D721Med (cell line): Measurements from ENCODE around the gene LYPD6B.

ENCODE experiments used
- DNase-seq: peaks from one replicate; pipeline ENCODE4 v3.0.0; 2011; ENCODE audit warnings: low spot score; ENCODE audit not compliant: insufficient read length
- FAIRE-seq: peaks from 2 replicates; lab custom pipeline; 2011; peaks lifted over from hg19 to GRCh38; lab: Jason Lieb, UNC
- CTCF ChIP-seq: IDR thresholded peaks from 2 replicates; pipeline ENCODE4 v1.5.1; 2012; ENCODE audit warnings: mild to moderate bottlenecking, control low read depth; ENCODE audit not compliant: insufficient read depth; ENCODE audit errors: missing control alignments

The LYPD6B gene

GRCh38 chr2:149164296-149164695 lies 125.8 kb downstream of the LYPD6B start:
- no peak for DNase-seq
- no peak for FAIRE-seq
- TF ChIP-seq CTCF: no peak

GRCh38 chr2:149164827-149165226 lies 126.3 kb downstream of the LYPD6B start:
- TF ChIP-seq CTCF: no peak
- DNase-seq (no peak), FAIRE-seq (no peak)

- DNase-seq (no peak), FAIRE-seq (no peak)
- TF ChIP-seq CTCF: no peak
These were observed 128.7 kb downstream of the LYPD6B start for GRCh38 chr2:149167001-149167780.

- FAIRE-seq (no peak), DNase-seq (no peak)
- no peak for TF ChIP-seq CTCF
These were observed 129.4 kb downstream of the LYPD6B start for GRCh38 chr2:149167941-149168340.

- no peak for FAIRE-seq
- no peak for TF ChIP-seq CTCF
- DNase-seq: no peak
These were observed 131.2 kb downstream of the LYPD6B start for GRCh38 chr2:149169656-149170055.

- TF ChIP-seq CTCF: no peak
- FAIRE-seq (no peak), DNase-seq (no peak)
These were observed 131.7 kb downstream of the LYPD6B start for GRCh38 chr2:149170156-149170555.

GRCh38 chr2:149170911-149171310 lies 132.4 kb downstream of the LYPD6B start:
- no peak for FAIRE-seq
- TF ChIP-seq CTCF: no peak

More at GRCh38 chr2:149170911-149171310, 132.4 kb downstream of the LYPD6B start:
- no peak for DNase-seq
